ENCODE data around the gene IQCM. TPM values are rescaled to one million over a fixed set of nuclear protein-coding genes. Genes with fewer than 3 reads are reported as not detected.
A peak's percentile ranks its signal among the peaks of the same experiment; 100 is the strongest.
"Not testable (repeated sequence)": the region's sequence is repeated elsewhere in the genome, so short reads cannot be mapped to it uniquely, and the experiment has no call there.

The IQCM gene
- polyA plus RNA-seq, 10 donors: not detected

DNA sequence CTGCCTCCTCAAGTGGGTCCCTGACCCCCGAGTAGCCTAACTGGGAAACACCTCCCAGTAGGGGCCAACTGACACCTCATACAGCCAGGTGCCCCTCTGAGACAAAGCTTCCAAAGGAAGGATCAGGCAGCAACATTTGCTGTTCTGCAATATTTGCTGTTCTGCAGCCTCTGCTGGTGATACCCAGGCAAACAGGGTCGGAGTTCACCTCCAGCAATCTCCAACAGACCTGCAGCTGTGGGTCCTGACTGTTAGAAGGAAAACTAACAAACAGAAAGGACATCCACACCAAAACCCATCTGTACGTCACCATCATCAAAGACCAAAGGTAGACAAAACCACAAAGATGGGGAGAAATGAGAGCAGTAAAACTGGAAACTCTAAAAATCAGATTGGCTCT is 347.0 kb downstream of the IQCM start:
- not testable (repeated sequence) for DNase-seq

DNA sequence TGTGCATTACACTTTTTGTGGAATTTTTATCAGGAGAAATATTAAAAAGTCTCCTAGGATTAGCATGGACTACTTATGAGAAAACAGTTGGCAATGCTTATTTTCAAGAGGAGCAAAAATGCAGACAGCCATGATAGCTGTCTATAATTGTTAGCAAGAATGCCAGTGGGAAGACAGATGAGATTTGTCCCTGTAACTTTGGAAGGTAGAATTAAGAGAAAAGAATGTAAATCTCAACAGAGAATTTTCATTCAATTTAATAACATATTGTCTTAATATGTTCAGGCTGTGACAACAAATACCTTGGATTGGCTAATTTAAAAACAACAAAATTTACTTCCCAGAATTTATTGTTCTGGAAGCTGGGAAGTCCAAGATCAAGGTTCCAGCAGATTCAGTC is 349.2 kb downstream of the IQCM start:
- DNase-seq: peak; percentile 23 to 64 (median 37)

- peak; percentile 32 to 81 (median 68) for DNase-seq
Observed at GRCh38 chr4:149465955-149466354, 349.7 kb downstream of the IQCM start.

DNA sequence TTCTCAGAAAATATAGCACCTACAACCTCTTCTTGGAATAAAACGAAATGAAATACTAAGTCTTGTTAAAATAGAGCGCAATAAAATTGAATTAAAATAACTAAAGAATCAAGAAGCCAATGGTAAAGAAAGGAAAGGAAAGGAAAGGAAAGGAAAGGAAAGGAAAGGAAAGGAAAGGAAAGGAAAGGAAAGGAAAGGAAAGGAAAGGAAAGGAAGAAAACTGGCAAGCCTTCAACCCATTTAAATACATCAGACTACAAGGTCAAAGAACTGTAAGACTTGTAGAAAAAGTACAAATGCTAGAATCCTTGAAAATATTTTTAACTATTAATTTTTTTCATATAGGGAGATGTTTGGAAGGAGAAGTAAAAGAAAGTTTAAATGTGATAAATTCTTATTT is 372.1 kb downstream of the IQCM start:
- DNase-seq: no peak

- DNase-seq: no peak
Observed at GRCh38 chr4:149441338-149441737, 374.3 kb downstream of the IQCM start.

DNA sequence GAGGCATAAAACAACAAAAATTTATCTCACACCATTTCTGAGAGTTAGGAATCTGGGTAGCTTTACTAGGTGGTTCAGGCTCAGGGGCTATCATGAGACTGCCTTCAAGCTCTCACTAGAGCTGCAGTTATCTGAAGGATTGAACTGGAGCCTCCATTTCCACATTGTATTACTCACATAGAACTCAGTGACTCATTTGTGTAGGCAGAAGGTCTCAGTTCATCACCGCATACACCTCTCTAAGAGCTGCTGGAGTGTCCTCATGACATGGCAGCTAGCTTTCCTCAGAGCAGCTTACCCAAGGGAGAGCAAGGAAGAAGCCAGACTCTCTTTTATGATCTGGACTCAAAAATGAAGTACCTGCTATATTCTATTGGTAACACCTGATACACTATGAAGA is 389.2 kb downstream of the IQCM start:
- no peak for DNase-seq

DNA sequence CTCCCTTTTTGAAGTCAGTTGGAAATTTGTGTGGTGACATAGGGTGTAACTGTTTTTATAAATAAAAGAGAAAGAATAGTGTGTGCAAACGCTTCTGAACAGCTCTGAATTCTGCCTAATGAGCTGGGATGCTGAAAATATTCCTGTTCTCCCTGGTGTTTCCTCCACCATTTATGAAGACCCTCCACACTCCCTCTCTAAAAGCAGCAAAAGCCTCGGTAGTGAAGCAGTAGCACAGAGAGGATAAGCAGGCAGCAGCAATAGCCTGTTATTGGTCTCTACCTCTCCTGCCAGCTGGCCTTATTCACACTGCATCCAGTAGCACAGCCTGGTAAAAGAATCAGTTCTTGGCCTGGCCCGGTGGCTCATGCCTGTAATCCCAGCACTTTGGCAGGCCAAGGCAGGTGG is 406.1 kb downstream of the IQCM start:
- DNase-seq: peak in 2 of 3 donors; percentile 24 to 43

DNA sequence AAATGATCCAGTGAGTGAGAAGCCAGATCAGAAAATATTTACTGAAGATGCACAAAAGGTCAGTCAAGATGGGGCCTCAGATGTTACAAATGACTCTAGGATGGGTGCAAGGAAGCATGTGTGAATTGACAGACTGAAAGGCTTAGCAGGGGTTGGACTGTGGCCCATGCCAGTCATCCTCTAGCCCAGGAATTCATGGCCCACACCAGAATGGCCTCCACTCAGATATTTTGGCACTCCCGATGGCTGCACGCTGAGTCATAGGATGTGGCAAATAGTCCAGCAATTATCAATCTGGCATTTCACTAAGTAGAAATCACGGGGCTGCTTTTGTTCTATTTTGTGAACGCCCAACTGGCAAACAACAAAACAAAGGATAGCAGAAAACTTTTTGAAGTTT is 406.5 kb downstream of the IQCM start:
- peak in 2 of 3 donors; percentile 21 to 30 for DNase-seq

GRCh38 chr4:149404143-149404542 is 411.5 kb downstream of the IQCM start:
- DNase-seq: no peak

DNA sequence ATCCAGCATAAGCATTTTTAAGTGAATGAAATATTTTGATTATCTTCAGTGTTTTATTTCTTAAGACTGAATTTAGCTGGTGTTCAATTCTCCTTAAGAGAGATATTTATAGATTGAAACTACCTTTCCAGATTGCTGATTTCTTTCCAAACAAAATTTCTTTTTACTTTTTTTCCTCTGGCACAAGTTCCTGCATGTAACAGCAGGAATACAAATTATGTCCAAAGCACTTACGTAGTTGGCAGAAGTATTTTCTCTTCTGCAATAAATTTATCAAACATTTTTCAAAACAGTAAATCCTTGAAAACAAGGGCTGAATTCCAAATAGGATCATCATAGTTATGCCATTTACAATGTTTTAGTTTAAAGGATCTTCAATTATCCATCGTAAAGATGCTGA is 412.6 kb downstream of the IQCM start:
- DNase-seq: peak; percentile 2 to 68 (median 44)

DNA sequence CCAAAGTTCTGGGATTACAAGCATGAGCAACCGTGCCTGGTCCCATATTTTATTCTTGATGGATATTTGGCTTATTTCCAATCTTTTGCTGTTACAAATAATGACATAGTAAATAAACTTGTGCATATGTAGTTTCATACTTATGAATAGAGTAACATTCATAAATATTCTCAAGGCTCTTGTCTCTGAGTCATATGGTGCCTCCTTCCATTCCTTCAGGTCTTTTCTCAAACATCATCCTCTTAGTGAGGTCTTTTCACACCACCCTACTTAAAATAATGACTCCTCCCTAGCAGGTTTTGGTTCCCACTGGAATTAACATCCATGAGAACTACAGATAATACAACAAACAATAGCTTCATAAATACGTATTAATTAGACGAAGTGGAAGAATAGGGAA is 416.6 kb downstream of the IQCM start:
- DNase-seq: no peak

GRCh38 chr4:149370785-149371420 is 444.7 kb downstream of the IQCM start:
- DNase-seq: peak; percentile 6 to 15 (median 12)

DNA sequence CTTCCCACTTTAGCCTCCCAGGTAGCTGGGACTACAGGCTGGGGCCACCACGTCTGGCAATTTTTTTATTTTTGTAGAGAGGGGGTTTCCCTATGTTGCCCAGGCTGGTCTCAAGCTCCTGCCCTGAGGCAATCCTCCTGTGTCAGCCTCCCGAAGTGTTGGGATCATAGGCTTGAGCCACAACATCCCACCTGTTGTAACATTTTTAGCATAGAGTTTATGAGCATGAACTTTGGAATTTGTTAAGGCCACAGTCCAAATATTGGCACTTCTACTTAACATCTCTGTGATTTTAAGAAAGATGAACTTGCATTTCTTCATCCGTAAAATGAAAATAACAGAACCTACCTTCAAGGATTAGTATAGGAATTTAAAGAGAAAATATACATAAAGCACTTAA is 445.6 kb downstream of the IQCM start:
- DNase-seq: no peak

- no peak for DNase-seq
Observed at GRCh38 chr4:149353241-149353640, 462.4 kb downstream of the IQCM start.

- no peak for DNase-seq
Observed at GRCh38 chr4:149349541-149349940, 466.1 kb downstream of the IQCM start.

DNA sequence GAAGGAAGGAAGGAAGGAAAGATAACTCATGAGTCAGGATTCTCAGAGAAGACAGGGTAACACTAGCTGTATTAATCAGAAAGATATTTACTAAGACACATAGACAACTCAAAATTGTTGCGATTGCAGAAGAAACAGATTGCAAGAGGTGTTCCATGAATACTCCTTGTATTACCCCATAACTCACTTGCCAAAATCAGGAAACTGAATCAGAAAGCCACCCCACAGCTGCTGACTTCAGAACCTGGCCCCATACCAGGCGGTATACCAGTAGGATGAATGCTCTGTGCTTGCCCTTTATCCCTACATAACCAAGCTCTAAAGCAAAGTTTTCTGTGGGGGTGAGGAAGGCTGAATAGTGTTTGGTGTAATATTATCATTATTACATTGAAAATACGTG is 468.5 kb downstream of the IQCM start:
- no peak for DNase-seq

DNA sequence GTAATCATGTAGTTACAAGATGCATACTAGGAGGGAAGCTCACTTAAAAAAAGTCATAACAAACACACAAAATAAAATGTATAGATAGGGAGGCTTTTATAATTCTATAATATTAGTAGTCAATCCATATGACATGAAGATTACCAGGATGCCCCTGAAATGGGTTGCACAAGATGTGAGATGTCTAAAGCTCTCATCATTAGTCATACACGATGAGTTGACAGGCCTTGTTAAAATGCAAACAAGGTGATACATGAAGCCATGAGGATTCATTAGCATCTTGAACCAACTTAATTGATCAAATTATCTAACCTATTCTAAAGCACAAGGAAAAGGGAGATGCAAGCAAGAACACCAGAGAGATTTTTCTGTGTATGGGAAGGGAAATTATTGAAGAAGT is 470.2 kb downstream of the IQCM start:
- no peak for DNase-seq

GRCh38 chr4:149344436-149344835 is 471.2 kb downstream of the IQCM start:
- no peak for DNase-seq

DNA sequence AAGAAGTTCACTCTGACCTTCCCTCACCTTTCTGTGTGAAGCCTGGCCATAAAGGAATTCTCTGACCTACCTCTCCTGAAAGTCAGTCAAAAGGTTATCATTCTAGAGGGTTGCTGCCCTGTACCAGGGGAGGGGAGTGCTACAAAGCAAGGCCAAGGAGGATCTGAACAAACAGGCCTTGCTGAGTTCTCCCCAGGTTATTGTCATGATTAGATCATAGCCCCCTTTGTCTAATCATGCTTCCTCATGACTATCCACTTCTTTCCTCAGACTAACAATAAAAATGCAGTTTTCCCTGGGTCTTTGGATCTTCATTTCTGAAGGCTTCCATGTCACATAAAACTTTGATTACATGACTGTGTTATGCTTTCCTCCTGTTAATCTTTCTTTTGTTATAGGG is 472.0 kb downstream of the IQCM start:
- no peak for DNase-seq

- not testable (repeated sequence) for DNase-seq
Observed at GRCh38 chr4:149341117-149341516, 474.5 kb downstream of the IQCM start.

- peak in 1 of 3 donors; percentile 8 for DNase-seq
Observed at GRCh38 chr4:149328161-149328560, 487.5 kb downstream of the IQCM start.

GRCh38 chr4:149322203-149322602 is 493.4 kb downstream of the IQCM start:
- DNase-seq: no peak

GRCh38 chr4:149321438-149321837 is 494.2 kb downstream of the IQCM start:
- no peak for DNase-seq

- no peak for DNase-seq
Observed at GRCh38 chr4:149311076-149311475, 504.6 kb downstream of the IQCM start.
